Caco-2 (cell line): ENCODE measurements around the gene NPAS2. TPM values are rescaled to one million over a fixed set of nuclear protein-coding genes. Genes with fewer than 3 reads are reported as not detected.

Experiments
- BruUV-seq: library from RNA; stranded (reverse); fragments of 400-500 nt; replicated peaks from 2 replicates; lab custom pipeline; 2021; lab: Mats Ljungman, UMichigan
- CTCF ChIA-PET: fragments of 300-600 bp; sonication (Branson Sonifier 250); formaldehyde crosslinking; loops from one replicate; lab custom pipeline; 2022; ENCODE audit warnings: antibody characterized with exemption; lab: Charles Lee
- POLR2A ChIA-PET: fragments of 300-600 bp; sonication (Branson Sonifier 250); formaldehyde crosslinking; loops from one replicate; lab custom pipeline; 2022; ENCODE audit warnings: antibody characterized with exemption; lab: Charles Lee
- DNase-seq, 2 experiments: peaks; one replicate each; pipeline versions ENCODE4 v3.0.0 to v3.0.0-alpha.2; 2020 to 2022
- H3K27me3 ChIP-seq: replicated peaks from 2 replicates; pipeline ENCODE4 v1.6.0; 2011; ENCODE audit warnings: low read length; ENCODE audit not compliant: control insufficient read depth, insufficient read depth
- H3K36me3 ChIP-seq: 2 replicates; pipeline ENCODE4 v1.5.1; 2011; ENCODE audit warnings: low read length; ENCODE audit not compliant: control insufficient read depth, insufficient read depth
- H3K4me1 ChIP-seq: fragments of 250-450 bp; sonication (Bioruptor Pico); 2 replicates; pipeline ENCODE4 v1.5.1; 2020; ENCODE audit warnings: mild to moderate bottlenecking
- H3K4me3 ChIP-seq: 2 replicates; pipeline ENCODE4 v1.5.1; 2011; ENCODE audit warnings: low read depth, mild to moderate bottlenecking, control low read depth, low read length
- H3K9me3 ChIP-seq: fragments of 250-450 bp; sonication (Bioruptor Pico); 2 replicates; pipeline ENCODE4 v1.5.1; 2020; ENCODE audit warnings: mild to moderate bottlenecking, moderate library complexity
- H3K27ac Mint-ChIP-seq: one replicate; pipeline ENCODE4 v1.8.0; 2022; ENCODE audit warnings: mixed read lengths; ENCODE audit not compliant: unreplicated experiment
- H3K27me3 Mint-ChIP-seq: one replicate; pipeline ENCODE4 v1.8.0; 2022; ENCODE audit warnings: mixed read lengths; ENCODE audit not compliant: insufficient read depth, unreplicated experiment
- H3K36me3 Mint-ChIP-seq: one replicate; pipeline ENCODE4 v1.8.0; 2022; ENCODE audit warnings: mild to moderate bottlenecking, mixed read lengths; ENCODE audit not compliant: insufficient read depth, unreplicated experiment
- H3K4me1 Mint-ChIP-seq: one replicate; pipeline ENCODE4 v1.8.0; 2022; ENCODE audit warnings: low read depth, mixed read lengths; ENCODE audit not compliant: unreplicated experiment
- H3K4me3 Mint-ChIP-seq: one replicate; pipeline ENCODE4 v1.8.0; 2022; ENCODE audit warnings: mild to moderate bottlenecking, moderate library complexity, mixed read lengths; ENCODE audit not compliant: unreplicated experiment
- H3K9me3 Mint-ChIP-seq: one replicate; pipeline ENCODE4 v1.8.0; 2022; ENCODE audit warnings: mixed read lengths; ENCODE audit not compliant: unreplicated experiment
- intact Hi-C: fragments of 100-400 bp; cut with micrococcal nuclease; formaldehyde crosslinking; loops from one replicate; pipeline ENCODE4 v1.10.0; 2022; ENCODE audit not compliant: unreplicated experiment
- total RNA-seq: library from RNA; stranded (reverse); gene quantifications from 2 replicates; pipeline ENCODE4 v1.2.3, GENCODE V29; 2022
- TF ChIP-seq, protein P1 (sequence below), 2 experiments: fragments of 200-600 bp in 1 of 2; IDR thresholded peaks; 1 replicate in 1 of 2; 2 replicates in 1 of 2; pipeline versions ENCODE4 v1.5.1 to v1.8.0; 2011 to 2022; ENCODE audit warnings: antibody characterized with exemption in 1 of 2, control low read depth in 1 of 2, inconsistent platforms in 1 of 2, low read depth in 1 of 2, low read length in 1 of 2, mild to moderate bottlenecking in 1 of 2, moderate library complexity in 1 of 2; ENCODE audit not compliant: insufficient read depth in 1 of 2, severe bottlenecking in 1 of 2, unreplicated experiment in 1 of 2

The NPAS2 gene
- total RNA-seq, 1 experiment from 2014 or later = 2.8 TPM

DNA sequence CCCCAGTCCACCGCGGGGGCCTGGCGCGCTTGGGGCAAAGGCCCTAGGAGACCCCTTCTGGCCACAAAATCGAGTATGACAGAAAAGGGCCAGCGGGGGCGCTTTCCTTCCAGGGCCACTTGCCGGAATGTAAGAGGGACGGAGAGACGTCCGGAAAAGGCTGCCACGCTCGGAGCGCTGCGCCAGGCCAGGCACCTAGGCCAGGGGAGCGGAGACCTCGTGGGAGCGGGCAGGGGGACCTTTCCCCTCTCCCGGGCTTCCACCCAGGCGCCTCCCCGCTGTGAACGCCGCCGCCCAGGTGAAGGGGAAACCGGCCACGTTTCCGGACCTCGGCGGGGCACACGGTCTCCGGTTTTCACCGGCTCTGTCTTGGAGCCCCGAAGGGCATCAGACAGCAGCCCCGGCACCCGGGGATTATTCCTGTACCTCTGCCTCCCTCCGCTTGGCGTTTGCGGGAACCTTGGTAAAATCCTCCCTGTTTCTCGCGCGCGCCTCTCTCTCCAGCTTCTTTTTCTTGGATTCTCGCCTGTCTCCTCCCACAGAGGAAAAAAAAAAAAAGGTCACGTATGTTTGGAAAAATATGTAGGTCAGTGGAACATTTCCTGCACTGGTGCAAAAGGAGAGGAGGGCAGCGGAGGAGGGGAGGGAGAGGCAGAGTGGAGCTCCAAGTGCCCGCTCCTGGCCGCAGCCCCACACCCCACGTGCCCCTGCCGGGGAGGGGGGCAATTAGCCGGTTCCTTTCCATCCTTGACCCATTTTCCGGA lies 1.2 kb upstream of the NPAS2 start:
- Histone ChIP-seq H3K4me1 (0 out of 2 replicates have a peak, but pooled peaks cover 5% of the 10 kb centered on the region), H3K27me3 (no peaks in the 10 kb centered on the region; the same call in 1 of the 2 replicates), H3K4me3 (peak overlapping the region; percentile 44), H3K36me3 (no peaks in the 10 kb centered on the region), H3K9me3 (no peaks in the 10 kb centered on the region)
- DNase-seq = peak; percentile 59 to 63
- intact Hi-C loops = loop anchor here (5.0 kb wide), 1 partner anchor 59 kb away; no protein-coding TSS in a partner anchor
- ChIA-PET POLR2A (interaction anchor here (0.6 kb wide), 1 partner anchor 64 kb away, joined by 4 read pairs; no protein-coding TSS in a partner anchor), CTCF (interaction anchor here (0.6 kb wide), 1 partner anchor 26 kb away, joined by 4 read pairs; no protein-coding TSS in a partner anchor)
- H3K36me3 Mint-ChIP-seq = no peaks in the 10 kb centered on the region
- no peaks in the 10 kb centered on the region for H3K9me3 Mint-ChIP-seq
- BruUV-seq = no TSS peak
- H3K4me1 Mint-ChIP-seq = peaks cover 7% of the 10 kb centered on the region
- peak overlapping the region; percentile 82 for H3K4me3 Mint-ChIP-seq
- TF ChIP-seq, protein P1, sequence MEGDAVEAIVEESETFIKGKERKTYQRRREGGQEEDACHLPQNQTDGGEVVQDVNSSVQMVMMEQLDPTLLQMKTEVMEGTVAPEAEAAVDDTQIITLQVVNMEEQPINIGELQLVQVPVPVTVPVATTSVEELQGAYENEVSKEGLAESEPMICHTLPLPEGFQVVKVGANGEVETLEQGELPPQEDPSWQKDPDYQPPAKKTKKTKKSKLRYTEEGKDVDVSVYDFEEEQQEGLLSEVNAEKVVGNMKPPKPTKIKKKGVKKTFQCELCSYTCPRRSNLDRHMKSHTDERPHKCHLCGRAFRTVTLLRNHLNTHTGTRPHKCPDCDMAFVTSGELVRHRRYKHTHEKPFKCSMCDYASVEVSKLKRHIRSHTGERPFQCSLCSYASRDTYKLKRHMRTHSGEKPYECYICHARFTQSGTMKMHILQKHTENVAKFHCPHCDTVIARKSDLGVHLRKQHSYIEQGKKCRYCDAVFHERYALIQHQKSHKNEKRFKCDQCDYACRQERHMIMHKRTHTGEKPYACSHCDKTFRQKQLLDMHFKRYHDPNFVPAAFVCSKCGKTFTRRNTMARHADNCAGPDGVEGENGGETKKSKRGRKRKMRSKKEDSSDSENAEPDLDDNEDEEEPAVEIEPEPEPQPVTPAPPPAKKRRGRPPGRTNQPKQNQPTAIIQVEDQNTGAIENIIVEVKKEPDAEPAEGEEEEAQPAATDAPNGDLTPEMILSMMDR (IDR thresholded peaks at IDR 0.05; ENCODE audit: insufficient read depth in 1 of 2, low read depth in 1 of 2, low read length in 1 of 2, severe bottlenecking in 1 of 2, unreplicated experiment in 1 of 2) = peak; percentile 32 to 69
- no peak overlapping the region for H3K27ac Mint-ChIP-seq
- peaks cover 29% of the 10 kb centered on the region for H3K27me3 Mint-ChIP-seq

DNA sequence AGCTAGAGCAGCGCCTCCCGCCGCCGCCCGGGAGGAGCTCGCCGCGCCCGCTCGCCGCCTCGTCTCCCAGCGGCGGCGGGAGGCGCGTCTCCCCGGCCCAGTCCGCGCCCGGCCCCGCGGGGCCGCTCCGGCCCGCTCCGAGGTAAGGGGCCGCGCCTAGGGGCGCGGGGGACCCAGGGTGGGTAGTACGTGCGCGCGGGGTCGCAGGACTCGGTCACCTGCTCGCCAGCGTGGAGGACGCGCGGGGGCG lies 259 bp downstream of the NPAS2 start:
- POLR2A ChIA-PET = interaction anchor here (0.6 kb wide), 1 partner anchor 182 kb away, joined by 3 read pairs; no protein-coding TSS in a partner anchor
- peaks cover 7% of the 10 kb centered on the region for H3K4me1 Mint-ChIP-seq
- no peaks in the 10 kb centered on the region for H3K36me3 Mint-ChIP-seq
- H3K27ac Mint-ChIP-seq = no peak overlapping the region
- no TSS peak for BruUV-seq
- no peaks in the 10 kb centered on the region for H3K9me3 ChIP-seq
- no peaks in the 10 kb centered on the region; the same call in 1 of the 2 replicates for H3K27me3 ChIP-seq
- intact Hi-C loops = no loop called here
- peaks cover 29% of the 10 kb centered on the region for H3K27me3 Mint-ChIP-seq
- 0 out of 2 replicates have a peak, but pooled peaks cover 5% of the 10 kb centered on the region for H3K4me1 ChIP-seq
- DNase-seq = no peak
- TF ChIP-seq, protein P1 (IDR thresholded peaks at IDR 0.05; ENCODE audit: insufficient read depth in 1 of 2, low read depth in 1 of 2, low read length in 1 of 2, severe bottlenecking in 1 of 2, unreplicated experiment in 1 of 2) = no peak
- H3K9me3 Mint-ChIP-seq = no peaks in the 10 kb centered on the region
- H3K4me3 Mint-ChIP-seq = no peak overlapping the region
- H3K36me3 ChIP-seq = no peaks in the 10 kb centered on the region
- CTCF ChIA-PET = no interaction called here
- peak overlapping the region; percentile 46 for H3K4me3 ChIP-seq

- no peaks in the 10 kb centered on the region; the same call in 1 of the 2 replicates for H3K27me3 ChIP-seq
- H3K36me3 ChIP-seq = no peaks in the 10 kb centered on the region
- intact Hi-C loops = no loop called here
- no peaks in the 10 kb centered on the region for H3K9me3 ChIP-seq
- Mint-ChIP-seq H3K4me3 (peak overlapping the region; percentile 61), H3K27ac (no peak overlapping the region), H3K9me3 (no peaks in the 10 kb centered on the region), H3K36me3 (no peaks in the 10 kb centered on the region), H3K4me1 (peaks cover 7% of the 10 kb centered on the region), H3K27me3 (peaks cover 27% of the 10 kb centered on the region)
- TF ChIP-seq, protein P1 (IDR thresholded peaks at IDR 0.05; ENCODE audit: insufficient read depth in 1 of 2, low read depth in 1 of 2, low read length in 1 of 2, severe bottlenecking in 1 of 2, unreplicated experiment in 1 of 2) = no peak
- peak overlapping the region; percentile 46 for H3K4me3 ChIP-seq
- H3K4me1 ChIP-seq = peaks cover 8% of the 10 kb centered on the region; the same call in 1 of the 2 replicates
- DNase-seq = peak in 1 of 2 experiments; percentile 5
- POLR2A ChIA-PET = interaction anchor here (0.6 kb wide), 1 partner anchor 181 kb away, joined by 3 read pairs; no protein-coding TSS in a partner anchor
- BruUV-seq = no TSS peak
- CTCF ChIA-PET = interaction anchor here (0.7 kb wide), 1 partner anchor 296 kb away, joined by 4 read pairs; no protein-coding TSS in a partner anchor
Measured at GRCh38 chr2:100820523-100821254, 750 bp downstream of the NPAS2 start.
